HepG2 (cell line): ENCODE results near the gene CD109. TPM values are rescaled to one million over a fixed set of nuclear protein-coding genes. Genes with fewer than 3 reads are reported as not detected.

Experiments used
- CHD4 ChIP-seq: fragments of 200-600 bp; sonication (generic); IDR thresholded peaks from 2 replicates; pipeline ENCODE4 v1.7.0; 2017; ENCODE audit warnings: mild to moderate bottlenecking, low read length, borderline replicate concordance
- FOXK1 ChIP-seq: sonication (generic); formaldehyde crosslinking; IDR thresholded peaks from 2 replicates; pipeline ENCODE4 v1.4.0; 2020; ENCODE audit warnings: low read depth, missing genetic modification reagents, borderline replicate concordance
- PBX3 ChIP-seq: sonication (generic); formaldehyde crosslinking; IDR thresholded peaks from 2 replicates; pipeline ENCODE4 v1.8.1; 2023; ENCODE audit warnings: missing genetic modification reagents, inconsistent platforms, borderline replicate concordance
- POGK ChIP-seq: sonication (generic); formaldehyde crosslinking; conservative IDR thresholded peaks from 2 replicates; pipeline ENCODE4 v1.8.0; 2022; ENCODE audit warnings: mild to moderate bottlenecking, moderate library complexity, missing genetic modification reagents
- TAF1 ChIP-seq: sonication (generic); formaldehyde crosslinking; IDR thresholded peaks from 2 replicates; pipeline ENCODE4 v1.4.0; 2020; ENCODE audit warnings: missing genetic modification reagents
- ZBTB46 ChIP-seq: sonication (generic); formaldehyde crosslinking; IDR thresholded peaks from 2 replicates; pipeline ENCODE4 v1.4.0; 2020; ENCODE audit warnings: mild to moderate bottlenecking, missing genetic modification reagents, borderline replicate concordance
- ZFP36L2 ChIP-seq: sonication (generic); formaldehyde crosslinking; IDR thresholded peaks from 2 replicates; pipeline ENCODE4 v1.4.0; 2020; ENCODE audit warnings: missing genetic modification reagents
- ZNF574 ChIP-seq: sonication (generic); formaldehyde crosslinking; IDR thresholded peaks from 2 replicates; pipeline ENCODE4 v1.4.0; 2020; ENCODE audit warnings: missing genetic modification reagents
- ZNF652 ChIP-seq: IDR thresholded peaks from 2 replicates; pipeline ENCODE4 v1.6.1; 2016; ENCODE audit warnings: low read depth, borderline replicate concordance
- ZNF710 ChIP-seq: sonication (generic); formaldehyde crosslinking; IDR thresholded peaks from 2 replicates; pipeline ENCODE4 v1.5.0; 2020; ENCODE audit warnings: mild to moderate bottlenecking, missing genetic modification reagents, borderline replicate concordance
- polyA plus RNA-seq, 8 experiments: library from polyadenylated mRNA; depleted of rRNA in 3 of 8; stranded (reverse) in 7 of 8; unstranded in 1 of 8; fragments of >200 nt; fragmentation: Illumina TruSeq in 4 of 8; extraction: Trizol in 4 of 8; gene quantifications; 2 replicates each; pipeline versions ENCODE4 v1.2.1 to v1.2.3, GENCODE V29; 2011 to 2016; ENCODE audit warnings: low read depth in 4 of 8, missing spikeins in 1 of 8, mixed read lengths in 1 of 8; ENCODE audit not compliant: insufficient read depth in 1 of 8
- total RNA-seq, 5 experiments: library from RNA; depleted of rRNA; stranded (reverse); fragments of >200 nt; fragmentation: Illumina TruSeq; extraction: Trizol; gene quantifications; 2 replicates each; pipeline ENCODE4 v1.2.3, GENCODE V29; 2016; ENCODE audit warnings: low read depth in 1 of 5
- TF ChIP-seq, protein P1 (sequence below): sonication (generic); formaldehyde crosslinking; IDR thresholded peaks from 2 replicates; pipeline ENCODE4 v1.4.0; 2020; ENCODE audit warnings: missing genetic modification reagents
- TF ChIP-seq, protein P2 (sequence below): sonication (generic); formaldehyde crosslinking; IDR thresholded peaks from 2 replicates; pipeline ENCODE4 v1.5.0; 2020; ENCODE audit warnings: missing genetic modification reagents
- TF ChIP-seq, protein P3 (sequence below): IDR thresholded peaks from 2 replicates; pipeline ENCODE4 v1.6.1; 2016; ENCODE audit warnings: mild to moderate bottlenecking, missing biosample characterization, missing genetic modification reagents

Gene CD109
- total and polyA plus RNA-seq, 2 of the 13 experiments (the other 11 are each of a cell fraction or from before 2014, with no cell fraction given), result 0.93 to 2.1 TPM

- TF ChIP-seq FOXK1 (CRISPR knock-in tag) (0 out of 2 replicates have a peak, but pooled peaks have one; percentile 29), ZFP36L2 (CRISPR knock-in tag) (no peak), ZNF574 (peak; percentile 89), PBX3 (CRISPR knock-in tag) (0 out of 2 replicates have a peak, but pooled peaks have one; percentile 12), TAF1 (peak; percentile 66), ZNF652 (CRISPR knock-in tag) (no peak), POGK (peak; percentile 56), ZBTB46 (CRISPR knock-in tag) (no peak), ZNF710 (CRISPR knock-in tag) (no peak), CHD4 (no peak)
- TF ChIP-seq, protein P1, sequence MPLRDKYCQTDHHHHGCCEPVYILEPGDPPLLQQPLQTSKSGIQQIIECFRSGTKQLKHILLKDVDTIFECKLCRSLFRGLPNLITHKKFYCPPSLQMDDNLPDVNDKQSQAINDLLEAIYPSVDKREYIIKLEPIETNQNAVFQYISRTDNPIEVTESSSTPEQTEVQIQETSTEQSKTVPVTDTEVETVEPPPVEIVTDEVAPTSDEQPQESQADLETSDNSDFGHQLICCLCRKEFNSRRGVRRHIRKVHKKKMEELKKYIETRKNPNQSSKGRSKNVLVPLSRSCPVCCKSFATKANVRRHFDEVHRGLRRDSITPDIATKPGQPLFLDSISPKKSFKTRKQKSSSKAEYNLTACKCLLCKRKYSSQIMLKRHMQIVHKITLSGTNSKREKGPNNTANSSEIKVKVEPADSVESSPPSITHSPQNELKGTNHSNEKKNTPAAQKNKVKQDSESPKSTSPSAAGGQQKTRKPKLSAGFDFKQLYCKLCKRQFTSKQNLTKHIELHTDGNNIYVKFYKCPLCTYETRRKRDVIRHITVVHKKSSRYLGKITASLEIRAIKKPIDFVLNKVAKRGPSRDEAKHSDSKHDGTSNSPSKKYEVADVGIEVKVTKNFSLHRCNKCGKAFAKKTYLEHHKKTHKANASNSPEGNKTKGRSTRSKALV (CRISPR knock-in tag), result peak; percentile 5; the same call in 1 of the 2 replicates
- TF ChIP-seq, protein P2, sequence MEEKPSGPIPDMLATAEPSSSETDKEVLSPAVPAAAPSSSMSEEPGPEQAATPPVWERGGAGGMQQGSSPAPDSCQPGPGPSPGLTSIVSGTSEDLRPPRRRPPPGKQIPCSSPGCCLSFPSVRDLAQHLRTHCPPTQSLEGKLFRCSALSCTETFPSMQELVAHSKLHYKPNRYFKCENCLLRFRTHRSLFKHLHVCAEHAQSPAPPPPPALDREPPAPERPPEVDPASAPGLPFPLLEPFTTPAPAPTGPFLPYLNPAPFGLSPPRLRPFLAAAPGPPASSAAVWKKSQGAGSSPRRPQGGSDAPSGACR (CRISPR knock-in tag), result no peak; the same call in 1 of the 2 replicates
- TF ChIP-seq, protein P3, sequence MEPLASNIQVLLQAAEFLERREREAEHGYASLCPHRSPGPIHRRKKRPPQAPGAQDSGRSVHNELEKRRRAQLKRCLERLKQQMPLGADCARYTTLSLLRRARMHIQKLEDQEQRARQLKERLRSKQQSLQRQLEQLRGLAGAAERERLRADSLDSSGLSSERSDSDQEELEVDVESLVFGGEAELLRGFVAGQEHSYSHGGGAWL (CRISPR knock-in tag), result no peak; the same call in none of the 2 replicates
Measured at GRCh38 chr6:73653571-73654424, 42.2 kb upstream of the CD109 start, which contains the start of gene SLC17A5 (continued).
